T-helper 1 cell treated with Interleukin-12 subunit alpha and Interleukin-12 subunit beta and Interleukin-4 antibody, amounts not matched to agents 30 ng/mL and 1 ng/mL, for 36 hours (primary cell): ENCODE data around the gene PTOV1. TPM values are rescaled to one million over a fixed set of nuclear protein-coding genes. Genes with fewer than 3 reads are reported as not detected.

Experiments
- intact Hi-C: fragments of 100-400 bp; cut with micrococcal nuclease; formaldehyde crosslinking; loops from one replicate; pipeline ENCODE4 v1.15.1; 2024
- total RNA-seq: library from RNA; stranded (reverse); gene quantifications from 2 replicates; pipeline ENCODE4 v1.2.3, GENCODE V29; 2022

The PTOV1 gene
- total RNA-seq, 1 donor from 2014 or later = 77.9 TPM

- intact Hi-C loops = loop anchor here (10.0 kb wide), 1 partner anchor 932 kb away; no protein-coding TSS in a partner anchor
These were observed 21.5 kb downstream of the PTOV1 start for GRCh38 chr19:49872245-49873128.

GRCh38 chr19:49873129-49873521 lies 22.2 kb downstream of the PTOV1 start:
- intact Hi-C loops = loop anchor here (10.0 kb wide), 1 partner anchor 932 kb away; no protein-coding TSS in a partner anchor

- intact Hi-C loops = loop anchor here (10.0 kb wide), 1 partner anchor 931 kb away; no protein-coding TSS in a partner anchor
These were observed 22.9 kb downstream of the PTOV1 start for GRCh38 chr19:49873834-49874233.

GRCh38 chr19:49874503-49875157 lies 23.7 kb downstream of the PTOV1 start:
- intact Hi-C loops = loop anchor here (5.0 to 10.0 kb wide), 2 partner anchors 930 to 1382 kb away; no protein-coding TSS in a partner anchor

GRCh38 chr19:49875177-49875576 lies 24.2 kb downstream of the PTOV1 start:
- intact Hi-C loops = loop anchor here (5.0 to 10.0 kb wide), 2 partner anchors 930 to 1383 kb away; no protein-coding TSS in a partner anchor

GRCh38 chr19:49875857-49876421 lies 25.0 kb downstream of the PTOV1 start:
- intact Hi-C loops = loop anchor here (1.0 to 10.0 kb wide), 6 partner anchors 285 to 1384 kb away; partner anchors contain the start of genes NR1H2, PRR12, RPL18 and RPS11

- intact Hi-C loops = loop anchor here (1.0 to 10.0 kb wide), 21 partner anchors 7 to 1384 kb away; partner anchors contain the start of genes ALDH16A1, ATF5, FLT3LG and FUZ
These were observed 25.6 kb downstream of the PTOV1 start for GRCh38 chr19:49876422-49877019.

GRCh38 chr19:49877020-49877878 lies 26.3 kb downstream of the PTOV1 start, which contains the start of the genes AKT1S1 and TBC1D17:
TSS of gene AKT1S1 (minus strand) at chr19:49877355. CDS start at chr19:49873295, 4,060 bp downstream.
TSS of gene TBC1D17 (plus strand) at chr19:49877702. CDS start at chr19:49877724, 22 bp downstream.
- intact Hi-C loops = loop anchor here (1.0 to 10.0 kb wide), 19 partner anchors 8 to 1385 kb away; partner anchors contain the start of genes ALDH16A1, ATF5, FLT3LG and FUZ

GRCh38 chr19:49877879-49878743 lies 27.2 kb downstream of the PTOV1 start:
- intact Hi-C loops = loop anchor here (1.0 to 10.0 kb wide), 19 partner anchors 9 to 1386 kb away; partner anchors contain the start of genes ALDH16A1, ATF5, FLT3LG and FUZ

- intact Hi-C loops = loop anchor here (5.0 to 10.0 kb wide), 2 partner anchors 926 to 1386 kb away; no protein-coding TSS in a partner anchor
These were observed 27.7 kb downstream of the PTOV1 start for GRCh38 chr19:49878744-49879070.

- intact Hi-C loops = loop anchor here (5.0 to 10.0 kb wide), 2 partner anchors 925 to 1387 kb away; no protein-coding TSS in a partner anchor
These were observed 28.4 kb downstream of the PTOV1 start for GRCh38 chr19:49879243-49879963.

GRCh38 chr19:49880162-49880869 lies 29.4 kb downstream of the PTOV1 start:
- intact Hi-C loops = no loop called here

GRCh38 chr19:49881186-49881585 lies 30.2 kb downstream of the PTOV1 start:
- intact Hi-C loops = no loop called here

- intact Hi-C loops = no loop called here
These were observed 30.9 kb downstream of the PTOV1 start for GRCh38 chr19:49881672-49882394.

GRCh38 chr19:49882643-49883042 lies 31.7 kb downstream of the PTOV1 start:
- intact Hi-C loops = no loop called here

GRCh38 chr19:49883094-49883493 lies 32.1 kb downstream of the PTOV1 start:
- intact Hi-C loops = no loop called here

- intact Hi-C loops = no loop called here
These were observed 33.1 kb downstream of the PTOV1 start for GRCh38 chr19:49884109-49884508.
